HepG2 (cell line): ENCODE data around the gene CMC1. TPM values are rescaled to one million over a fixed set of nuclear protein-coding genes. Genes with fewer than 3 reads are reported as not detected.

ENCODE experiments used
- ATAC-seq: fragments of 200-7000 bp; cut with Tn5 transposase; 3 replicates; pipeline ENCODE4 v1.9.1; 2020; ENCODE audit warnings: mild to moderate bottlenecking, moderate library complexity
- BruUV-seq: library from RNA; stranded (reverse); fragments of 400-500 nt; replicated peaks from 2 replicates; lab custom pipeline; 2021; lab: Mats Ljungman, UMichigan
- CTCF ChIA-PET: fragments of 300-600 bp; formaldehyde crosslinking; extraction: SDS; loops from one replicate; lab custom pipeline; 2021; ENCODE audit warnings: low total read pairs, inconsistent platforms, low intra/inter-chr PET ratio; lab: Yijun Ruan, JAX
- POLR2A ChIA-PET: fragments of 350-600 bp; sonication (Branson Sonifier 250); formaldehyde crosslinking; loops from one replicate; lab custom pipeline; 2020; ENCODE audit warnings: antibody characterized with exemption, inconsistent platforms; lab: Yijun Ruan, JAX
- DNase-seq: peaks from one replicate; pipeline ENCODE4 v3.0.0-alpha.2; 2015; ENCODE audit warnings: low spot score
- FAIRE-seq: peaks from 3 replicates; lab custom pipeline; 2011; peaks lifted over from hg19 to GRCh38; lab: Jason Lieb, UNC
- H2AFZ ChIP-seq: one replicate; pipeline ENCODE4 v1.6.1; 2011; ENCODE audit warnings: low read length, inconsistent platforms
- H3K27ac ChIP-seq: fragments of 300-600 bp; 3 replicates; pipeline ENCODE4 v1.8.0; 2011; ENCODE audit warnings: mixed run types, mild to moderate bottlenecking, mixed read lengths, low read length, inconsistent platforms; ENCODE audit not compliant: insufficient read depth; ENCODE audit errors: extremely low read length
- H3K27me3 ChIP-seq, 2 experiments: fragments of 200-600 bp in 1 of 2; 2 replicates in 1 of 2; 3 replicates in 1 of 2; pipeline versions ENCODE4 v1.6.0 to v1.8.0; 2011; ENCODE audit warnings: low read length in 2 of 2, mild to moderate bottlenecking in 2 of 2, moderate library complexity in 2 of 2, inconsistent platforms in 1 of 2; ENCODE audit not compliant: insufficient read depth in 2 of 2, control insufficient read depth in 1 of 2
- H3K36me3 ChIP-seq, 2 experiments: fragments of 200-600 bp in 1 of 2; replicated peaks in 1 of 2; 2 replicates in 1 of 2; 3 replicates in 1 of 2; pipeline versions ENCODE4 v1.5.1 to v1.8.0; 2011; ENCODE audit warnings: low read length in 2 of 2, inconsistent platforms in 1 of 2; ENCODE audit not compliant: insufficient read depth in 2 of 2, control insufficient read depth in 1 of 2
- H3K4me1 ChIP-seq: 2 replicates; pipeline ENCODE4 v1.5.1; 2012; ENCODE audit warnings: low read length, inconsistent platforms; ENCODE audit not compliant: insufficient read depth
- H3K4me2 ChIP-seq: 2 replicates; pipeline ENCODE4 v1.6.0; 2011; ENCODE audit warnings: low read depth, low read length, inconsistent platforms
- H3K4me3 ChIP-seq, 3 experiments: fragments of 200-600 bp in 1 of 3; sonication (generic), shearing (Covaris generic) in 1 of 3; replicated peaks in 1 of 3; 2 replicates each; pipeline ENCODE4 v1.5.1; 2011 to 2016; ENCODE audit warnings: low read length in 3 of 3, inconsistent platforms in 2 of 3, low read depth in 2 of 3, mild to moderate bottlenecking in 2 of 3, control low read depth in 1 of 3, mixed read lengths in 1 of 3; ENCODE audit not compliant: insufficient read depth in 1 of 3
- H3K79me2 ChIP-seq: one replicate; pipeline ENCODE4 v1.6.1; 2011; ENCODE audit warnings: low read length, inconsistent platforms; ENCODE audit not compliant: insufficient read depth
- H3K9ac ChIP-seq: 2 replicates; pipeline ENCODE4 v1.6.0; 2011; ENCODE audit warnings: mild to moderate bottlenecking, low read depth, low read length, inconsistent platforms; ENCODE audit not compliant: insufficient read depth
- H3K9me3 ChIP-seq: 2 replicates; pipeline ENCODE4 v1.5.1; 2012; ENCODE audit warnings: mild to moderate bottlenecking, low read length
- H4K20me1 ChIP-seq: 2 replicates; pipeline ENCODE4 v1.6.0; 2011; ENCODE audit warnings: inconsistent platforms, mild to moderate bottlenecking, low read length, moderate library complexity; ENCODE audit not compliant: insufficient read depth
- BCL6 ChIP-seq: IDR thresholded peaks from 2 replicates; pipeline ENCODE4 v1.6.1; 2016; ENCODE audit warnings: missing genetic modification reagents, missing compliant biosample characterization
- CEBPB ChIP-seq: IDR thresholded peaks from 2 replicates; pipeline ENCODE4 v1.6.1; 2011; ENCODE audit warnings: low read depth, low read length, improper control_type of control experiment, borderline replicate concordance
- CEBPG ChIP-seq: IDR thresholded peaks from 2 replicates; pipeline ENCODE4 v1.6.1; 2016
- ETV6 ChIP-seq: sonication (generic); formaldehyde crosslinking; conservative IDR thresholded peaks from 2 replicates; pipeline ENCODE4 v1.4.0; 2020; ENCODE audit warnings: missing genetic modification reagents
- HIC2 ChIP-seq: sonication (generic); formaldehyde crosslinking; IDR thresholded peaks from 2 replicates; pipeline ENCODE4 v1.9.0; 2022; ENCODE audit warnings: low read depth, missing genetic modification reagents
- NAIF1 ChIP-seq: sonication (generic); formaldehyde crosslinking; IDR thresholded peaks from 2 replicates; pipeline ENCODE4 v1.5.0; 2020; ENCODE audit warnings: mild to moderate bottlenecking, missing genetic modification reagents, borderline replicate concordance
- ZNF232 ChIP-seq: sonication (generic); formaldehyde crosslinking; IDR thresholded peaks from 2 replicates; pipeline ENCODE4 v1.4.0; 2020; ENCODE audit warnings: missing genetic modification reagents, borderline replicate concordance
- ZNF354B ChIP-seq: sonication (generic); formaldehyde crosslinking; IDR thresholded peaks from 2 replicates; pipeline ENCODE4 v1.8.0; 2022; ENCODE audit warnings: mild to moderate bottlenecking, missing genetic modification reagents
- ZNF629 ChIP-seq: sonication (generic); formaldehyde crosslinking; conservative IDR thresholded peaks from 2 replicates; pipeline ENCODE4 v1.5.0; 2020; ENCODE audit warnings: missing genetic modification reagents
- WGBS: methylation state at CpG from one replicate; pipeline ENCODE4 v1.1.6; 2017; ENCODE audit warnings: low lambda C conversion rate; 5-methylcytosine and 5-hydroxymethylcytosine counted together
- in situ Hi-C: cut with HindIII; loops from 2 replicates; pipeline ENCODE4 v1.10.0; 2017; ENCODE audit warnings: low pct_unique_long_range_greater_than_20kb; ENCODE audit not compliant: extremely low pct_ligation_motif_present
- intact Hi-C: fragments of 100-400 bp; cut with micrococcal nuclease; formaldehyde crosslinking; loops from one replicate; pipeline ENCODE4 v1.10.0; 2022; ENCODE audit not compliant: unreplicated experiment
- polyA plus RNA-seq, 8 experiments: library from polyadenylated mRNA; depleted of rRNA in 3 of 8; stranded (reverse) in 7 of 8; unstranded in 1 of 8; fragments of >200 nt; fragmentation: Illumina TruSeq in 4 of 8; extraction: Trizol in 4 of 8; gene quantifications; 2 replicates each; pipeline versions ENCODE4 v1.2.1 to v1.2.3, GENCODE V29; 2011 to 2016; ENCODE audit warnings: low read depth in 4 of 8, missing spikeins in 1 of 8, mixed read lengths in 1 of 8; ENCODE audit not compliant: insufficient read depth in 1 of 8
- total RNA-seq, 5 experiments: library from RNA; depleted of rRNA; stranded (reverse); fragments of >200 nt; fragmentation: Illumina TruSeq; extraction: Trizol; gene quantifications; 2 replicates each; pipeline ENCODE4 v1.2.3, GENCODE V29; 2016; ENCODE audit warnings: low read depth in 1 of 5

The CMC1 gene
- total and polyA plus RNA-seq, 2 of the 13 experiments (the other 11 are each of a cell fraction or from before 2014, with no cell fraction given): 22.1 to 29.5 TPM

GRCh38 chr3:28345690-28346089, 104.3 kb downstream of the CMC1 start (continued):
- TF ChIP-seq HIC2 (CRISPR knock-in tag) (no peak), ETV6 (CRISPR knock-in tag) (no peak)
- TF ChIP-seq, all 625 proteins: peak for 2

GRCh38 chr3:28347374-28348264, 106.2 kb downstream of the CMC1 start:
- Histone ChIP-seq H3K79me2 (peaks cover 57% of the 10 kb centered on the region), H2AFZ (no peak overlapping the region), H3K4me3 (peak overlapping the region; percentile 76 to 94 (median 93)), H3K36me3 (no peaks in the 10 kb centered on the region), H3K9ac (peak overlapping the region; percentile 86), H3K27me3 (no peaks in the 10 kb centered on the region), H4K20me1 (peaks cover 6% of the 10 kb centered on the region; the same call in 1 of the 2 replicates), H3K4me2 (peak overlapping the region; percentile 76), H3K27ac (peak overlapping the region; percentile 96), H3K4me1 (peaks cover 48% of the 10 kb centered on the region), H3K9me3 (no peaks in the 10 kb centered on the region)
- 10% methylated on average over 16 of the region's 16 CpGs for WGBS
- ChIA-PET CTCF (no interaction called here), POLR2A (interaction anchor here (1.2 to 1.9 kb wide), 6 partner anchors 8 to 626 kb away, joined by 4 to 11 read pairs (median 6); partner anchors contain the start of gene EOMES)
- FAIRE-seq: no peak
- in situ Hi-C loops: no loop called here
- intact Hi-C loops: loop anchor here (5.0 to 10.0 kb wide), 3 partner anchors 105 to 985 kb away; partner anchors contain the start of gene CMC1
- ATAC-seq: peak; percentile 1; the same call in 2 of the 3 replicates
- BruUV-seq: TSS peak; percentile 50
- peak; percentile 50; the same call in 1 of the 2 replicates for TF ChIP-seq CEBPG
- TF ChIP-seq ZNF354B (CRISPR knock-in tag): no peak
- TF ChIP-seq NAIF1 (CRISPR knock-in tag): no peak
- peak; percentile 73; the same call in 1 of the 2 replicates for TF ChIP-seq CEBPB
- TF ChIP-seq ZNF629 (CRISPR knock-in tag): peak; percentile 75
- TF ChIP-seq ZNF232 (CRISPR knock-in tag): no peak
- TF ChIP-seq BCL6 (CRISPR knock-in tag): 0 out of 2 replicates have a peak, but pooled peaks have one; percentile 21
- no peak for DNase-seq
